Smooth muscle cell (in vitro differentiated cells): ENCODE measurements around the gene CMTM1. TPM values are rescaled to one million over a fixed set of nuclear protein-coding genes. Genes with fewer than 3 reads are reported as not detected.

Source experiments
- DNase-seq: peaks from one replicate; lab custom pipeline; 2025; ENCODE audit not compliant: unreplicated experiment; lab: John Stamatoyannopoulos, UW
- H2AFZ ChIP-seq: fragments of 200-600 bp; sonication (generic); 2 replicates; pipeline ENCODE4 v1.6.0; 2016; ENCODE audit warnings: antibody characterized with exemption, low read depth, mild to moderate bottlenecking
- H3F3A ChIP-seq: fragments of 200-600 bp; sonication (generic); 2 replicates; pipeline ENCODE4 v1.6.0; 2017; ENCODE audit warnings: antibody characterized with exemption, low read depth
- H3K27ac ChIP-seq: fragments of 200-600 bp; sonication (generic); 2 replicates; pipeline ENCODE4 v1.5.1; 2016; ENCODE audit warnings: low read depth, mild to moderate bottlenecking
- H3K27me3 ChIP-seq: fragments of 200-600 bp; sonication (generic); 2 replicates; pipeline ENCODE4 v1.6.1; 2016; ENCODE audit warnings: low read depth, mild to moderate bottlenecking
- H3K36me3 ChIP-seq: fragments of 200-600 bp; sonication (generic); 2 replicates; pipeline ENCODE4 v1.5.1; 2016; ENCODE audit warnings: low read depth
- H3K4me1 ChIP-seq: fragments of 200-600 bp; sonication (generic); 2 replicates; pipeline ENCODE4 v1.5.1; 2016; ENCODE audit warnings: low read depth
- H3K4me2 ChIP-seq: fragments of 200-600 bp; sonication (generic); 2 replicates; pipeline ENCODE4 v1.6.0; 2016; ENCODE audit warnings: mild to moderate bottlenecking
- H3K4me3 ChIP-seq: fragments of 200-600 bp; sonication (generic); 2 replicates; pipeline ENCODE4 v1.5.1; 2016; ENCODE audit warnings: mild to moderate bottlenecking
- H3K79me2 ChIP-seq: fragments of 200-600 bp; sonication (generic); 2 replicates; pipeline ENCODE4 v1.6.0; 2016; ENCODE audit warnings: low read depth, mild to moderate bottlenecking
- H3K9ac ChIP-seq: fragments of 200-600 bp; sonication (generic); 2 replicates; pipeline ENCODE4 v1.6.0; 2016; ENCODE audit warnings: low read depth
- H3K9me3 ChIP-seq: fragments of 200-600 bp; sonication (generic); replicated peaks from 2 replicates; pipeline ENCODE4 v1.5.1; 2016; ENCODE audit warnings: low read depth
- H4K20me1 ChIP-seq: fragments of 200-600 bp; sonication (generic); 2 replicates; pipeline ENCODE4 v1.6.0; 2016; ENCODE audit warnings: low read depth
- CTCF ChIP-seq: fragments of 200-600 bp; sonication (generic); IDR thresholded peaks from 2 replicates; pipeline ENCODE4 v1.5.1; 2017; ENCODE audit warnings: borderline replicate concordance, mild to moderate bottlenecking, antibody characterized with exemption; ENCODE audit not compliant: insufficient read depth, poor library complexity, severe bottlenecking
- WGBS: methylation state at CpG from one replicate; pipeline ENCODE4 v1.1.7; 2016; ENCODE audit warnings: low lambda C conversion rate; 5-methylcytosine and 5-hydroxymethylcytosine counted together
- polyA plus RNA-seq: library from polyadenylated mRNA; unstranded; fragments of >200 nt; fragmentation: Nextera tagmentation; extraction: Ambion mirVana; gene quantifications from 2 replicates; pipeline ENCODE4 v1.2.1, GENCODE V29; 2016
- total RNA-seq: library from RNA; depleted of rRNA; stranded (reverse); fragments of >200 nt; gene quantifications from 2 replicates; pipeline ENCODE4 v1.2.3, GENCODE V29; 2014

Gene CMTM1
- total and polyA plus RNA-seq, 2 experiments from 2014 or later: 0.27 to 2.5 TPM

- Histone ChIP-seq H4K20me1 (no peaks in the 10 kb centered on the region), H2AFZ (peak overlapping the region; percentile 98), H3K9ac (peak overlapping the region; percentile 74), H3K27me3 (no peaks in the 10 kb centered on the region), H3K9me3 (no peaks in the 10 kb centered on the region), H3K4me3 (peak overlapping the region; percentile 74), H3K4me1 (peaks cover 20% of the 10 kb centered on the region), H3K36me3 (no peaks in the 10 kb centered on the region), H3K4me2 (peak overlapping the region; percentile 95), H3K27ac (peak overlapping the region; percentile 74), H3K79me2 (peaks cover 28% of the 10 kb centered on the region), H3F3A (peaks cover 9% of the 10 kb centered on the region)
- peak; percentile 5 for TF ChIP-seq CTCF
- WGBS: 74% methylated on average over 8 of the region's 8 CpGs
- no peak for DNase-seq
These were observed 14.4 kb upstream of the CMTM1 start for GRCh38 chr16:66551788-66552285.

GRCh38 chr16:66552286-66553177, 13.7 kb upstream of the CMTM1 start, which contains the start of gene CKLF:
Gene CKLF, plus strand, starts transcription at chr16:66552576. Its CDS starts 140 bp downstream, at chr16:66552716.
- Histone ChIP-seq H3K4me2 (peak within 1 kb of the TSS; percentile 95), H3F3A (peaks cover 9% of the 10 kb centered on the region), H3K9me3 (no peaks in the 10 kb centered on the region), H3K4me1 (peaks cover 20% of the 10 kb centered on the region), H3K9ac (peak within 1 kb of the TSS; percentile 74), H3K4me3 (peak within 1 kb of the TSS; percentile 74), H3K27me3 (no peaks in the 10 kb centered on the region), H2AFZ (peak within 1 kb of the TSS; percentile 98), H4K20me1 (no peaks in the 10 kb centered on the region), H3K79me2 (peaks cover 28% of the 10 kb centered on the region), H3K27ac (peak within 1 kb of the TSS; percentile 74), H3K36me3 (no peaks in the 10 kb centered on the region)
- 27% methylated on average over 62 of the region's 63 CpGs for WGBS
- TF ChIP-seq CTCF: no peak
- DNase-seq: peak; percentile 72

GRCh38 chr16:66553223-66553622, 13.0 kb upstream of the CMTM1 start:
- H3F3A ChIP-seq: peaks cover 9% of the 10 kb centered on the region
- no peaks in the 10 kb centered on the region for H3K27me3 ChIP-seq
- no peak for DNase-seq
- 89% methylated on average over 8 of the region's 8 CpGs for WGBS
- H3K79me2 ChIP-seq: peaks cover 28% of the 10 kb centered on the region
- peak overlapping the region; percentile 95 for H3K4me2 ChIP-seq
- no peaks in the 10 kb centered on the region for H3K36me3 ChIP-seq
- H3K4me1 ChIP-seq: peaks cover 20% of the 10 kb centered on the region
- peaks cover 3% of the 10 kb centered on the region for H4K20me1 ChIP-seq
- no peaks in the 10 kb centered on the region for H3K9me3 ChIP-seq
- peak overlapping the region; percentile 74 for H3K4me3 ChIP-seq
- H3K27ac ChIP-seq: no peak overlapping the region
- no peak overlapping the region for H2AFZ ChIP-seq
- TF ChIP-seq CTCF: no peak
- H3K9ac ChIP-seq: no peak overlapping the region
